Gastrocnemius medialis (tissue), 4 donors: ENCODE results near the gene FLT3LG.

Experiments used
- POLR2A ChIP-seq, 2 donors: fragments of 450-650 bp; IDR thresholded peaks; one replicate each; pipeline ENCODE4 v1.6.1; 2017; ENCODE audit warnings: antibody characterized with exemption in 2 of 2, mild to moderate bottlenecking in 2 of 2, moderate library complexity in 2 of 2
- TF ChIP-seq, protein P1 (sequence below), 5 experiments: fragments of 450-650 bp in 3 of 5; fragments of 200-600 bp in 2 of 5; sonication (generic) in 2 of 5; IDR thresholded peaks in 4 of 5; conservative IDR thresholded peaks in 1 of 5; 1 replicate in 4 of 5; 2 replicates in 1 of 5; pipeline ENCODE4 v1.5.1; 2016 to 2019; ENCODE audit warnings: antibody characterized with exemption in 5 of 5, mild to moderate bottlenecking in 3 of 5, moderate library complexity in 3 of 5

DNA sequence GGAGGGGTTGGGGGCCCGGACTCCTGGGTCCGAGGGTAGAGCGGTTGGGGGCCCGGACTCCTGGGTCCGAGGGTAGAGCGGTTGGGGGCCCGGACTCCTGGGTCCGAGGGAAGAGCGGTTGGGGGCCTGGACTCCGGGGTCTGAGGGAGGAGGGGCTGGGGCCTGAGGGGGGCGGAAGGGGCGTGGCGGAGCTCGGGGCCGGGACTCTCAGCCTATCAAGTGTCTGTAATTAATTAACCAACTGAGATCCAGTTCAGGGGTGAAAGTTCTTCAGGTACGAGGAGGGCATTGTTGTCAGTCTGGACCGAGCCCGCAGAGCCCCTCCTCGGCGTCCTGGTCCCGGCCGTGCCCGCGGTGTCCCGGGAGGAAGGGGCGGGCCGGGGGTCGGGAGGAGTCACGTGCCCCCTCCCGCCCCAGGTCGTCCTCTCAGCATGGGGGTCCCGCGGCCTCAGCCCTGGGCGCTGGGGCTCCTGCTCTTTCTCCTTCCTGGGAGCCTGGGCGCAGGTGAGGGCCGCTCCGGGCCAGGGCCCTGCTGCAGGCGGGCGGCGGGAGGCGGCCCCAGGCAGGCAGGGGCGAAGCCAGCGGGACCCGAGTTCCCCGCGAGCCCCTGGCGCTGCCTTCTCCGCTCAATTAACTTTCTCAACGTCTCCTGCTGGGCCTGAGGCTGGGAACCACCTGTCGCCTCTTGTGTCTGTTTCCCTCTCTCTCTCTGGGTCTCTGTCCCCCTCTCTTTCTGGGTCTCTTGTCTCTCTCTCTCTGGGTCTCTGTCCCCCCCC is 39.1 kb downstream of the FLT3LG start:
- TF ChIP-seq, protein P1, sequence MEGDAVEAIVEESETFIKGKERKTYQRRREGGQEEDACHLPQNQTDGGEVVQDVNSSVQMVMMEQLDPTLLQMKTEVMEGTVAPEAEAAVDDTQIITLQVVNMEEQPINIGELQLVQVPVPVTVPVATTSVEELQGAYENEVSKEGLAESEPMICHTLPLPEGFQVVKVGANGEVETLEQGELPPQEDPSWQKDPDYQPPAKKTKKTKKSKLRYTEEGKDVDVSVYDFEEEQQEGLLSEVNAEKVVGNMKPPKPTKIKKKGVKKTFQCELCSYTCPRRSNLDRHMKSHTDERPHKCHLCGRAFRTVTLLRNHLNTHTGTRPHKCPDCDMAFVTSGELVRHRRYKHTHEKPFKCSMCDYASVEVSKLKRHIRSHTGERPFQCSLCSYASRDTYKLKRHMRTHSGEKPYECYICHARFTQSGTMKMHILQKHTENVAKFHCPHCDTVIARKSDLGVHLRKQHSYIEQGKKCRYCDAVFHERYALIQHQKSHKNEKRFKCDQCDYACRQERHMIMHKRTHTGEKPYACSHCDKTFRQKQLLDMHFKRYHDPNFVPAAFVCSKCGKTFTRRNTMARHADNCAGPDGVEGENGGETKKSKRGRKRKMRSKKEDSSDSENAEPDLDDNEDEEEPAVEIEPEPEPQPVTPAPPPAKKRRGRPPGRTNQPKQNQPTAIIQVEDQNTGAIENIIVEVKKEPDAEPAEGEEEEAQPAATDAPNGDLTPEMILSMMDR (IDR thresholded peaks at IDR 0.05 in 4 of 5, conservative IDR thresholded peaks at IDR 0.05 in 1 of 5), result no peak
- no peak for TF ChIP-seq POLR2A (IDR thresholded peaks at IDR 0.05)
